SU-DHL-6 (cell line): Measurements from ENCODE around the gene COBL.

Source experiments
- H2AFZ ChIP-seq: fragments of 200-600 bp; sonication (generic); 2 replicates; pipeline ENCODE4 v1.6.1; 2014; ENCODE audit warnings: low read depth, mild to moderate bottlenecking, moderate library complexity, mixed read lengths, antibody characterized with exemption, low read length; ENCODE audit not compliant: severe bottlenecking
- H3F3A ChIP-seq: fragments of 200-600 bp; shearing (Covaris generic); 2 replicates; pipeline ENCODE4 v1.6.0; 2016; ENCODE audit warnings: antibody characterized with exemption, mild to moderate bottlenecking; ENCODE audit not compliant: insufficient read depth
- H3K27ac ChIP-seq: fragments of 200-600 bp; sonication (generic); 2 replicates; pipeline ENCODE4 v1.5.1; 2016; ENCODE audit warnings: low read depth, mild to moderate bottlenecking, low read length, moderate library complexity, mixed read lengths
- H3K27me3 ChIP-seq: fragments of 200-600 bp; sonication (generic), shearing (Covaris generic); 2 replicates; pipeline ENCODE4 v1.6.0; 2014; ENCODE audit warnings: mild to moderate bottlenecking, low read length
- H3K36me3 ChIP-seq: fragments of 200-600 bp; sonication (generic); 2 replicates; pipeline ENCODE4 v1.6.1; 2014; ENCODE audit warnings: mild to moderate bottlenecking, low read length, mixed read lengths
- H3K4me2 ChIP-seq: fragments of 300-600, 200-600 bp; shearing (Covaris generic), sonication (generic); 2 replicates; pipeline ENCODE4 v1.6.0; 2014; ENCODE audit warnings: low read length, low read depth, mild to moderate bottlenecking; ENCODE audit not compliant: poor library complexity, severe bottlenecking
- H3K4me3 ChIP-seq: fragments of 200-600 bp; sonication (generic); 2 replicates; pipeline ENCODE4 v1.5.1; 2014; ENCODE audit warnings: antibody characterized with exemption, low read length, mild to moderate bottlenecking, mixed read lengths; ENCODE audit not compliant: insufficient read depth, poor library complexity, severe bottlenecking
- H3K79me2 ChIP-seq: fragments of 200-600 bp; sonication (generic); 2 replicates; pipeline ENCODE4 v1.6.1; 2014; ENCODE audit warnings: mild to moderate bottlenecking, low read length, moderate library complexity; ENCODE audit not compliant: insufficient read depth
- H3K9ac ChIP-seq: fragments of 200-600 bp; sonication (generic); 2 replicates; pipeline ENCODE4 v1.7.0; 2014; ENCODE audit warnings: mild to moderate bottlenecking, low read length
- H3K9me2 ChIP-seq: fragments of 200-600 bp; sonication (generic); replicated peaks from 2 replicates; pipeline ENCODE4 v1.6.1; 2014; ENCODE audit warnings: low read length; ENCODE audit not compliant: insufficient read depth
- H3K9me3 ChIP-seq: fragments of 200-600 bp; sonication (generic); 2 replicates; pipeline ENCODE4 v1.6.1; 2014; ENCODE audit warnings: low read length, mixed read lengths; ENCODE audit not compliant: insufficient read depth
- H4K20me1 ChIP-seq: fragments of 200-600 bp; sonication (generic); 2 replicates; pipeline ENCODE4 v1.6.1; 2014; ENCODE audit warnings: low read depth, mild to moderate bottlenecking, antibody characterized with exemption, low read length, moderate library complexity, mixed read lengths
- EZH2phosphoT487 ChIP-seq: fragments of 200-600 bp; sonication (generic), shearing (Covaris generic); conservative IDR thresholded peaks from 2 replicates; pipeline ENCODE4 v1.6.1; 2018; ENCODE audit warnings: mild to moderate bottlenecking, antibody characterized with exemption, low read length, moderate library complexity, mixed read lengths
- TF ChIP-seq, protein P1 (sequence below): fragments of 200-600 bp; sonication (generic); IDR thresholded peaks from one replicate; pipeline ENCODE4 v1.5.1; 2017; ENCODE audit warnings: antibody characterized with exemption, mild to moderate bottlenecking, low read length, moderate library complexity; ENCODE audit not compliant: insufficient read depth, poor library complexity, severe bottlenecking

The COBL gene

DNA sequence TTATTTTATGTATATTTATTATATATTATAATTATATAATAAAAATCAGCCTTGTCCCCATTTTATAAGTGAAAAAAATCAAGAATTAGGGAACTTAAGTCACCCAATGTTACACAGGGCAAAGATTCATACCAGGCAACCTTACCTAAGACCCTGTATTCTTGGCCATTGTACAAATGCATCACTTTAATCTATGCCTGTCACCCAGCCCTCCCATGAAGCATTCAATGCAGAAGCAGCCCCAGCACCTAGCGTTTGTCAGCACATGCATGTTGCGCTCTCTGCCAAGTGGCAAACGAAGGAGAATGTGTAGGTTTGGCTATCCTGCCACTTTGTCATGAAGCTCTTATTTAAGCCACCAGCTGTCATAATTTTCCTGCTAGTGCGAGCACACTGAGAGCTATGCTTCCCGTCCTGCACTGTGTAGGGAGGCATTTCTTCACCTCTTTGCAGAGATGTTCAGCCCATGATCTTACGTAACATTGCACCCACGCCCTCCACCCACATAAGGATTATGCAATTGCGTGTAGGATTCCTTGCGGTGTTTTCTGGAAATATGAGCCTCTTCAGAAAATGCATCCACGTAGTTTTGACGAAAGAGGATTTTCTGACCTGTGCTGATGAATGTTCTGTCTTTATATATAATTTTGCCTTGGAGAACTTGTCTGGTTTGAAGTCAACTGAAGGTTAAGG lies 7.7 kb upstream of the COBL start:
- no peak overlapping the region for H3K4me3 ChIP-seq

GRCh38 chr7:51321961-51322515 lies 5.4 kb upstream of the COBL start:
- H3F3A ChIP-seq: no peaks in the 10 kb centered on the region
- H3K4me2 ChIP-seq: no peak overlapping the region
- no peaks in the 10 kb centered on the region for H3K36me3 ChIP-seq
- H3K27me3 ChIP-seq: no peaks in the 10 kb centered on the region
- no peak overlapping the region for H3K9ac ChIP-seq
- no peak overlapping the region for H3K27ac ChIP-seq
- TF ChIP-seq, protein P1, sequence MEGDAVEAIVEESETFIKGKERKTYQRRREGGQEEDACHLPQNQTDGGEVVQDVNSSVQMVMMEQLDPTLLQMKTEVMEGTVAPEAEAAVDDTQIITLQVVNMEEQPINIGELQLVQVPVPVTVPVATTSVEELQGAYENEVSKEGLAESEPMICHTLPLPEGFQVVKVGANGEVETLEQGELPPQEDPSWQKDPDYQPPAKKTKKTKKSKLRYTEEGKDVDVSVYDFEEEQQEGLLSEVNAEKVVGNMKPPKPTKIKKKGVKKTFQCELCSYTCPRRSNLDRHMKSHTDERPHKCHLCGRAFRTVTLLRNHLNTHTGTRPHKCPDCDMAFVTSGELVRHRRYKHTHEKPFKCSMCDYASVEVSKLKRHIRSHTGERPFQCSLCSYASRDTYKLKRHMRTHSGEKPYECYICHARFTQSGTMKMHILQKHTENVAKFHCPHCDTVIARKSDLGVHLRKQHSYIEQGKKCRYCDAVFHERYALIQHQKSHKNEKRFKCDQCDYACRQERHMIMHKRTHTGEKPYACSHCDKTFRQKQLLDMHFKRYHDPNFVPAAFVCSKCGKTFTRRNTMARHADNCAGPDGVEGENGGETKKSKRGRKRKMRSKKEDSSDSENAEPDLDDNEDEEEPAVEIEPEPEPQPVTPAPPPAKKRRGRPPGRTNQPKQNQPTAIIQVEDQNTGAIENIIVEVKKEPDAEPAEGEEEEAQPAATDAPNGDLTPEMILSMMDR: no peak
- no peak for TF ChIP-seq EZH2phosphoT487
- H3K79me2 ChIP-seq: no peaks in the 10 kb centered on the region
- no peaks in the 10 kb centered on the region for H3K9me2 ChIP-seq
- H2AFZ ChIP-seq: no peak overlapping the region
- no peaks in the 10 kb centered on the region for H4K20me1 ChIP-seq
- H3K9me3 ChIP-seq: no peaks in the 10 kb centered on the region
- H3K4me3 ChIP-seq: no peak overlapping the region

More for the DNA sequence above, 7.7 kb upstream of the COBL start:
- no peaks in the 10 kb centered on the region for H3K9me2 ChIP-seq
- no peak for TF ChIP-seq EZH2phosphoT487
- TF ChIP-seq, protein P1: no peak
- H3K9me3 ChIP-seq: no peaks in the 10 kb centered on the region
- H3K27ac ChIP-seq: no peak overlapping the region
- H3K9ac ChIP-seq: no peak overlapping the region
- no peaks in the 10 kb centered on the region for H3F3A ChIP-seq
- H4K20me1 ChIP-seq: no peaks in the 10 kb centered on the region
- no peaks in the 10 kb centered on the region for H3K36me3 ChIP-seq
- H3K79me2 ChIP-seq: no peaks in the 10 kb centered on the region
- H3K27me3 ChIP-seq: no peaks in the 10 kb centered on the region
- no peak overlapping the region for H2AFZ ChIP-seq
- H3K4me2 ChIP-seq: no peak overlapping the region

DNA sequence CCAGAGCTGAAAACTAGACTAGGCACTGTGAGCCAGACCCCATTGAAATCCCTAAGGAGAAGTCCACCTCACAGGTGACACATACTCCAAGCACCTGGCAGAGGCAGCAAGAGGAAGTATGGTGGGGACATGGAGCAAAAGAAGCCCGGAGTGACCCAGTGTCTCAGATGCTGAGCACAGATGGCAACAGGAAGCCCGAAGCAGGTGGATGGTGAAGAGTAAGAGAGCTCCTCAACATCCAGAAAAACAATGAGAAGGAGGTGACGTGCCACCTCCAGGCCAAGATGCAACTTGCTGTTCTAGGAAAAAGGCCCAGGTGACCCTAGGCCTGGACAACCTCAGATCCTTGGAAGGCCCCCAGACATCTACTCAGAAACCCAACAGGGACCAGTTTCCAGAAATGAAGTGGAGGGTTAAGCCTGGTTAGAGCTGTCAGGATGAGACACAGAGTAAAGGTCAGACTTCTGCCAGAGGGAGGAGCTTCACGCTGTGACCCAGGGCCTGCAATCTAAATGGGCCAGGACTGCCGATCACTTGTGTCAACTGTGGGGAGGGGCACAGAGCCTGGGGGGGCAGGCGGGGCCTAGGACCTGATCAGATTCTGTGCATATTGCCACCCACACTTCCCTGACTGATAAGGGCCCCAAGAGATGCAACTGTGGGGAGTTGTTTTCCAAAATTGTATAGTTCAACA lies 2.4 kb upstream of the COBL start:
- no peak overlapping the region for H3K27ac ChIP-seq
- no peaks in the 10 kb centered on the region for H3K36me3 ChIP-seq
- no peaks in the 10 kb centered on the region for H3K79me2 ChIP-seq
- no peak overlapping the region for H3K9ac ChIP-seq
- no peaks in the 10 kb centered on the region for H3F3A ChIP-seq
- no peak overlapping the region for H3K4me2 ChIP-seq
- H2AFZ ChIP-seq: no peak overlapping the region
- TF ChIP-seq EZH2phosphoT487: no peak
- TF ChIP-seq, protein P1: no peak
- H3K4me3 ChIP-seq: no peak overlapping the region
- no peaks in the 10 kb centered on the region for H4K20me1 ChIP-seq
- H3K9me2 ChIP-seq: no peaks in the 10 kb centered on the region
- H3K27me3 ChIP-seq: no peaks in the 10 kb centered on the region
- H3K9me3 ChIP-seq: no peaks in the 10 kb centered on the region
